GM10266 (cell line): ENCODE results near the gene MYO15B.

Experiments used
- DNase-seq: peaks from one replicate; pipeline ENCODE4 v3.0.0; 2012; ENCODE audit errors: extremely low spot score
- TF ChIP-seq, protein P1 (sequence below): IDR thresholded peaks from 2 replicates; pipeline ENCODE4 v1.5.1; 2012; ENCODE audit warnings: mild to moderate bottlenecking, low read depth; ENCODE audit not compliant: control insufficient read depth, insufficient read depth; ENCODE audit errors: missing control alignments

MYO15B gene

DNA sequence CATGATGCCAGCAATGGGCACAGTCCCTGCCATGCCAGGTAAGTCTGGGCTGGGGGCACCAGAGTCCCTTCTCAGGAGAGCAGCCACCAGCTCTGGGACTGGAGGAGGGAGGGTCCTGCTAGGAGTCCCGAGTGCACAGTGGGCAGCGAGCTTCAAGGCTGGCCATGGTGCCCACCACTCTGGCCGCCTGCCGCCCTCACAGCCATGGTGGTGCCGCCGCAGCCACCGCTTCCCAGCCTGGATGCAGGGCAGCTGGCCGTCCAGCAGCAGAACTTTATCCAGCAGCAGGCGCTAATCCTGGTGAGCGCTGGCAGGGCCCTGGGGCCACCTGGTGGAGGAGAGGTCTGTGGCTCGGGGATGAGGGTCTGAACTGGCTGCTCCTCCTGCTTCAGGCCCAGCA lies 27.7 kb downstream of the MYO15B start:
- TF ChIP-seq, protein P1, sequence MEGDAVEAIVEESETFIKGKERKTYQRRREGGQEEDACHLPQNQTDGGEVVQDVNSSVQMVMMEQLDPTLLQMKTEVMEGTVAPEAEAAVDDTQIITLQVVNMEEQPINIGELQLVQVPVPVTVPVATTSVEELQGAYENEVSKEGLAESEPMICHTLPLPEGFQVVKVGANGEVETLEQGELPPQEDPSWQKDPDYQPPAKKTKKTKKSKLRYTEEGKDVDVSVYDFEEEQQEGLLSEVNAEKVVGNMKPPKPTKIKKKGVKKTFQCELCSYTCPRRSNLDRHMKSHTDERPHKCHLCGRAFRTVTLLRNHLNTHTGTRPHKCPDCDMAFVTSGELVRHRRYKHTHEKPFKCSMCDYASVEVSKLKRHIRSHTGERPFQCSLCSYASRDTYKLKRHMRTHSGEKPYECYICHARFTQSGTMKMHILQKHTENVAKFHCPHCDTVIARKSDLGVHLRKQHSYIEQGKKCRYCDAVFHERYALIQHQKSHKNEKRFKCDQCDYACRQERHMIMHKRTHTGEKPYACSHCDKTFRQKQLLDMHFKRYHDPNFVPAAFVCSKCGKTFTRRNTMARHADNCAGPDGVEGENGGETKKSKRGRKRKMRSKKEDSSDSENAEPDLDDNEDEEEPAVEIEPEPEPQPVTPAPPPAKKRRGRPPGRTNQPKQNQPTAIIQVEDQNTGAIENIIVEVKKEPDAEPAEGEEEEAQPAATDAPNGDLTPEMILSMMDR: no peak
- DNase-seq: no peak

DNA sequence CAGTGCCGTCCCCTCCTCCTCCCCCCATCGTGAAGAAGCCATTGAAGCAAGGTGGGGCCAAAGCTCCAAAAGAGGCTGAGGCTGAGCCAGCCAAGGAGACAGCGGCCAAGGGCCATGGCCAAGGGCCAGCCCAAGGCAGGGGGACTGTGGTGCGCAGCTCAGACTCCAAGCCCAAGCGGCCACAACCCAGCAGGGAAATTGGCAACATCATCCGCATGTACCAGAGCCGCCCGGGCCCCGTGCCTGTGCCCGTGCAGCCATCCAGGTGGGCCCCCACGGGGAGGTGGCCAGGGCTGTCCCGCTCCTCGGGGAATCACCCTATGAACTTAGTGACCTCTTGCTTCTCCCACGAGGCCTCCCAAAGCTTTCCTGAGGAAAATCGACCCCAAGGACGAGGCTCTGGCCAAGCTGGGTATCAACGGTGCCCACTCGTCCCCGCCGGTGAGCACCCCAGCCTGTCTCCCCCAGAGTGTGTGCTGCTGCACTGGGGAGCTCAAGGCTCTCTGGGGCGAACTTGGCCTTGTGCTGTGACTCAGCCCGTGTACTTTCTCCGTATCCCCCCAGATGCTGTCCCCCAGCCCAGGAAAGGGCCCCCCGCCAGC lies 29.0 kb downstream of the MYO15B start:
- TF ChIP-seq, protein P1: no peak

DNA sequence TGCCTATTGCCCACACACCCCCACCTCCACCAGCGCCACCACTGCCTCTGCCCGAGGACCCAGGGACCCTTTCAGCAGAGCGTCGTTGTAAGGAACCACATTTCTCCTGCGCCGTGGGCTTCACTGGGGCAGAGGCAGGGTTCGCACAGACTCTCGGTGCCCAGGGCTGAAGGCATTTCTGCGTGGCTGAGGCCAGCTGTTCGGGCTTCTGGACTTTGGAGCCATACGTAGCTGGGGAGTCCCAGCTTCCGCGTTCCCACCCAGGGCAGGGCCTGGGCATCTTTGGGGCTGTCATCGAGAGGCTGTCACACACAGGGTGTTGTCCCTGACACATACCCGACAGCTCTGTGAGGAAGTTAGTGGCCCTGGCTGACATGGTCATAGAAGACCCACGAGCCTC lies 29.6 kb downstream of the MYO15B start:
- no peak for DNase-seq

More for the DNA sequence above, 29.0 kb downstream of the MYO15B start:
- DNase-seq: no peak

DNA sequence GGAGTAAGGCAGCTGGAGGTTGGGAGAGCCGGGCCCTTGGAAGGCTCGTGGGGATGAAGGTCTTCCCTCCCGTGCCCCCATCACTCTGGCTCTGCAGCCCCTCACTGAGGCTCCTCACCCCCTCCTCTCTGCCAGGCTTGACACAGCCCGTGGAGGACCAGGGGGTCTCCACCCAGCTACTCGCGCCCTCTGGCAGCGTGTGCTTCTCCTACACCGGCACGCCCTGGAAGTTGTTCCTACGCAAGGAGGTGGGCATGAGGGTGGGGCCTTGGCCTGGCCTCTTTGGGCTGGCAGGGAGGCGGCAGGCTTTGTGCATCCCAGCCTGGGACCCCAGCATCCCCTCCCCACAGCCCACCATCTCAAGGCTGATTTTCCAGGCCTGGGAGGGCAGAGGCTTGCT lies 30.1 kb downstream of the MYO15B start:
- TF ChIP-seq, protein P1: no peak
- DNase-seq: no peak

More for the DNA sequence above, 29.6 kb downstream of the MYO15B start:
- TF ChIP-seq, protein P1: no peak

DNA sequence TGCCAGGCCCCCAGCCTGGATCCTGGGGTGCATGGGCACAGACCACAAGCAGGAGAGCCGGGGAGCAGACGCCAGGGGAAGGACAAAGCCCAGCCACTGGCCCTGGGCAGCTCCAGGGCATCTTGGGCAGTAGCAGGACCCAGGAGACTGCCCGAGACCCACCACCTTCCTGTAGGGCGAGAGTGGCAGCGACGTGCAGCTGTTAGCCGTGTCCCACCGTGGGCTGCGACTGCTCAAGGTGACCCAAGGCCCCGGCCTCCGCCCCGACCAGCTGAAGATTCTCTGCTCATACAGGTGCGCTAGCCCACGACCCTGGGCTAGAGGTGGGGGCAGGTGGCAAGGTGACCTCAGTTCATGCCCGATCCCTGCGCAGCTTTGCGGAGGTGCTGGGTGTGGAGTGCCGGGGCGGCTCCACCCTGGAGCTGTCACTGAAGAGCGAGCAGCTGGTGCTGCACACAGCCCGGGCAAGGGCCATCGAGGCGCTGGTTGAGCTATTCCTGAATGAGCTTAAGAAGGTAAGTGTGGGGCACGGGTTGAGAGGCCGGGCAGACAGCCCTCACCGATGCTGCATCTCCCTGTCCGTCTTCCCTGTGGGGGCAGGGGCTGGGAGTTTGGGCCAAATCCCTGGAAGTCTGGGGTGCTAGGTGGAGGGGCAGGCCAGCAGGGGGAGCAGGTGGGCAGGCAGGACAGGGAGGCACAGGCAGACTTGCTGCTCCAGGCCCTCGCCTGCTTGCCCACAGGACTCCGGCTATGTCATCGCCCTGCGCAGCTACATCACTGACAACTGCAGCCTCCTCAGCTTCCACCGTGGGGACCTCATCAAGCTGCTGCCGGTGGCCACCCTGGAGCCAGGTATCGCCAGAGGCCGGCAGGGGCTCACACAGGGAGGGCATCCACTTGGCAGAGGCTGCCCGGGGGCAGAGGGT lies 32.2 kb downstream of the MYO15B start:
- TF ChIP-seq, protein P1: peak; percentile 41
- DNase-seq: no peak

DNA sequence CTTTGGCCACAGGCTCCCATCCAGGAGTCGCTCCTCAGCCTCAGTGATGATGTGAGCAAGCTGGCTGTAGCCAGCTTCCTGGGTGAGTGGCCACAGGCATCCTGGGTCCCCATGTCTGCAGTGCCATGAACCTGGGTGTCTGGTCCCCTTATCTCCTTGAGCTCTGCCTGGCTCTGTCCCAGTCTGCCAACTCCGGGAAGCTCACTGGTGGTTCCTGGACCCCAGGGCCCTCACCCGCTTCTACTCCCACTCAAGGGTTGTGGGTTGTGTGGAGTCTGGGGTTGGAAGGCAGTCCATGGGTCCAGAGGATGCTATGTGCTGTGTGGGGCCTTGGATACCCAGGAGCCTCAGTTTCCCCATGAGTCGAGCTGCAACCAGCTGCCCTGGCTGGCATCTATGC lies 33.9 kb downstream of the MYO15B start:
- no peak for DNase-seq
- TF ChIP-seq, protein P1: no peak

DNA sequence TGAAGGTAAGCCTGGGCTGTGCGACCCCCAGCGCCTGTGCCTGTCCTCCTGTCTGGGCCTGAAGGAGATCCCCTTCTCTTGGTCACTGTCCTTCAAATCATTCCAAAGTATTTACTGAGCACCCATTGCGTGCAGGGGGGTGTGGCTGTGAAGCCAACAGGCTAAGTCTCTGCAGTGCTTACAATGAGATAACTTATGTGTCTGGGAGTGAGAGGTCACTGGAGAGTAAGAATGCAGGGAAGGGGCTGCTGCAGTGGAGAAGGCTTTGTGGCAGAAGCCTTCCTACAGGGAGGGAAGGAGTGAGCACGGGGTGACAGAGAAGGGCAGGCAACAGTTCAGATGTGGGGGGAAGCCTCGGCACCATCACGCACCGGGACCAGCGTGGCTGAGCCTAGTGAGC lies 34.5 kb downstream of the MYO15B start:
- no peak for DNase-seq
- TF ChIP-seq, protein P1: no peak
